PFSK-1 (cell line): ENCODE data around the gene PTPN5.
A peak's percentile ranks its signal among the peaks of the same experiment; 100 is the strongest.

Experiments used
- FOXP2 ChIP-seq: optimal IDR thresholded peaks from 2 replicates; pipeline ENCODE3; 2011; ENCODE audit warnings: borderline replicate concordance, control low read depth, inconsistent platforms; ENCODE audit not compliant: insufficient read depth; ENCODE audit errors: extremely low read length, extremely low read depth
- POLR2AphosphoS5 ChIP-seq: IDR thresholded peaks from 2 replicates; pipeline ENCODE4 v1.6.1; 2012; ENCODE audit warnings: low read depth, mild to moderate bottlenecking, control low read depth, low read length, moderate library complexity
- REST ChIP-seq, 2 experiments: IDR thresholded peaks; 2 replicates each; pipeline versions ENCODE4 v1.6.1 to v1.8.0; 2011 to 2012; ENCODE audit warnings: low read depth in 2 of 2, low read length in 2 of 2, control low read depth in 1 of 2, inconsistent platforms in 1 of 2, mild to moderate bottlenecking in 1 of 2, moderate library complexity in 1 of 2; ENCODE audit not compliant: insufficient read depth in 1 of 2
- SIN3A ChIP-seq: IDR thresholded peaks from 2 replicates; pipeline ENCODE4 v1.6.1; 2012; ENCODE audit warnings: mild to moderate bottlenecking, low read length, moderate library complexity, borderline replicate concordance; ENCODE audit not compliant: insufficient read depth
- TAF1 ChIP-seq: IDR thresholded peaks from 2 replicates; pipeline ENCODE4 v1.6.1; 2012; ENCODE audit warnings: low read length, control low read depth, borderline replicate concordance; ENCODE audit not compliant: insufficient read depth

The PTPN5 gene

GRCh38 chr11:18713646-18714442 lies 77.8 kb downstream of the PTPN5 start:
- TF ChIP-seq POLR2AphosphoS5 (no peak), REST (IDR thresholded peaks at IDR 0.05; ENCODE audit: insufficient read depth in 1 of 2, low read depth in 2 of 2, low read length in 2 of 2) (peak in 1 of 2 experiments; percentile 62; a peak in 1 of 4 replicates)

GRCh38 chr11:18710545-18710944 lies 81.1 kb downstream of the PTPN5 start:
- TF ChIP-seq POLR2AphosphoS5 (no peak), SIN3A (no peak), REST (IDR thresholded peaks at IDR 0.05; ENCODE audit: insufficient read depth in 1 of 2, low read depth in 2 of 2, low read length in 2 of 2) (no peak), TAF1 (no peak), FOXP2 (no peak)

- no peak for TF ChIP-seq POLR2AphosphoS5
These were observed 82.2 kb downstream of the PTPN5 start for GRCh38 chr11:18709414-18709813.

- TF ChIP-seq REST (IDR thresholded peaks at IDR 0.05; ENCODE audit: insufficient read depth in 1 of 2, low read depth in 2 of 2, low read length in 2 of 2) (no peak), TAF1 (no peak), POLR2AphosphoS5 (no peak), SIN3A (no peak), FOXP2 (no peak)
These were observed 83.7 kb downstream of the PTPN5 start for GRCh38 chr11:18707811-18708340.

- TF ChIP-seq POLR2AphosphoS5: no peak
- no peak for TF ChIP-seq SIN3A
- no peak for TF ChIP-seq REST (IDR thresholded peaks at IDR 0.05; ENCODE audit: insufficient read depth in 1 of 2, low read depth in 2 of 2, low read length in 2 of 2)
- TF ChIP-seq FOXP2: no peak
- TF ChIP-seq TAF1: no peak
These were observed 85.0 kb downstream of the PTPN5 start for GRCh38 chr11:18706330-18707243.
